Effector CD8-positive, alpha-beta T cell (primary cell): ENCODE measurements around the gene AFDN.
"Not testable (repeated sequence)": the region's sequence is repeated elsewhere in the genome, so short reads cannot be mapped to it uniquely, and the experiment has no call there.

ENCODE experiments used
- DNase-seq: peaks from one replicate; lab custom pipeline; 2025; lab: John Stamatoyannopoulos, UW

The AFDN gene

GRCh38 chr6:167953551-167953950, 126.8 kb downstream of the AFDN start:
- DNase-seq: no peak

DNA sequence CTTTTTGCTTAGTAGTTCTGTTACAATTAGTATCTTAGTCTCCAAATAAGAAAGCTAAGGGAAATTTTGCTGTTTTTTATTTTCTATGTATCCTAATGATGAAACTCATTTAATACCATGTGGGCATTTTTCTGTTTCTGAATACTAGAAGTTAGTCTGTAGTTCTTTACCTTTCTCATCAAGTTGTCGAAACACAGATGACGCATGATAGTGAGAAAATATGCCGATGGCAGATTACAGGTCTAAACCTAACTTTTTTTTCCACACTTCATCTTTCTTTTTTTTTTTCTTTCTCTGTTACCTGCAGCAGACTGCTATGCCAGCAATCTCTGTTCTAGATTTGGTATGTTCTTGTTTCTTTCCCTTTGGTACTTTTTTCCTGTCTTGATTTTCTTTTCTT, 127.4 kb downstream of the AFDN start:
- no peak for DNase-seq

- DNase-seq: no peak
Measured at GRCh38 chr6:167956491-167956890, 129.8 kb downstream of the AFDN start.

GRCh38 chr6:167956983-167957492, 130.3 kb downstream of the AFDN start:
- DNase-seq: no peak

GRCh38 chr6:167957626-167958025, 130.9 kb downstream of the AFDN start:
- no peak for DNase-seq

- DNase-seq: no peak
Measured at GRCh38 chr6:167960579-167960978, 133.9 kb downstream of the AFDN start.

- no peak for DNase-seq
Measured at GRCh38 chr6:167962711-167963110, 136.0 kb downstream of the AFDN start.

DNA sequence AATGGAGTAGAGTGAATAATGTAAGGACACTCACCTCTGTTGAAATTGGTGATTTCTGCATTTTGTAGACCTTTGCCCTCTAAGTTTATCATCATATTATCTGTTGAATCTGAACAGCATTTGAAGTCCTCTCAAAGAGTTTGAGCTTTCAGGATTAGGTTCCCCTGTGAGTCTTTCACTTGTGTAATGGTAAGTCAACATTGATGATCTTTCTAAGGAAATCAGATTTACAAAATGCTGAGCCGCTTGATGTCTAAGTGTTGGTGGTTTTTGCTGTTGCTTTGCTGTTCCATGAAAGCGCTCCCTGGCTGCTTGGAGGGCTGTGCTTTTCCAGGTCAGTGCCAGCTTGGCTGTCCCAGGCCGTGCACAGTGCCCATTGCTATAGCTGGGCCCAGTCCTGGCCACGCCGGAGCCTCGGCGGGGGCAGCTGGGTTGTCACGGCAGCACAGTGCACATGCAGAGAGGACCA, 136.9 kb downstream of the AFDN start:
- no peak for DNase-seq

DNA sequence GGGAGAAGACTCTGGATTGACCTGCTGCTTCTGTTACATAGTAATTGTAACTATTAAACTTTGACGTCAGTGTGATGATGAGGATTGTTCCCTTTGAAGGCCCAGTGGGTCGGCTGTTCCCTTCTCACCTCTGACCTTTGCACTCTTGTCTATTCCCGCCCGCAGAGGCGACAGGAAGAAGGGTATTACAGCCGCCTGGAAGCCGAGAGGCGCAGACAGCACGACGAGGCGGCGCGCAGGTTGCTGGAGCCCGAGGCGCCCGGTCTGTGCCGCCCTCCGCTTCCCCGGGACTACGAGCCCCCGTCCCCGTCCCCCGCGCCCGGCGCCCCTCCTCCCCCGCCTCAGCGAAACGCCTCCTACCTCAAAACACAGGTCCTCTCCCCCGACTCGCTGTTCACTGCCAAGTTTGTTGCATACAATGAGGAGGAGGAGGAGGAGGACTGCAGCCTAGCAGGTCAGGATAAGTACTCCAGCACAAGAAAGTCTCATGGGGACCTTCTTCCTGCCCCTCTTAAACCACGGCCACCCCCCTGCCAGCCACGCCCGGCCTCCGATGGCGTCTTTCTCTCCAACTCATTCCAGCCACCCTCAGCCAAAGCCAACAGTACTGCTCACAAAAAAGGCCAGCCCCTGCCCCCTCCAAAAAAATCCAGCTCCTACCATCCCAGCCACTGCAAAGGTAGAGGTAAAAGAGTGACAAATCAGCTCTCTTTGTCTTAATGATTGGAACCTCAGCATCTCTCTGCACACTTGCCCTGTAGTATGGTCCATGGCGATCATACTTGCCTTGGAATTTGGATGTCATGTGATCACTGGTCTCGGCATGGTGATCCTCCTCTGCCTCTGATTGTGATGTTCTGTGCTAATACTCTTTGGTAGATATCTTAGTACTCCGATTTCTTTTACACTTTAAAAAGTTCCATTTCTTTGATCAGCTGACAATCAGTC, 139.2 kb downstream of the AFDN start:
- DNase-seq: no peak

- DNase-seq: no peak
Measured at GRCh38 chr6:167966540-167966905, 139.8 kb downstream of the AFDN start.

DNA sequence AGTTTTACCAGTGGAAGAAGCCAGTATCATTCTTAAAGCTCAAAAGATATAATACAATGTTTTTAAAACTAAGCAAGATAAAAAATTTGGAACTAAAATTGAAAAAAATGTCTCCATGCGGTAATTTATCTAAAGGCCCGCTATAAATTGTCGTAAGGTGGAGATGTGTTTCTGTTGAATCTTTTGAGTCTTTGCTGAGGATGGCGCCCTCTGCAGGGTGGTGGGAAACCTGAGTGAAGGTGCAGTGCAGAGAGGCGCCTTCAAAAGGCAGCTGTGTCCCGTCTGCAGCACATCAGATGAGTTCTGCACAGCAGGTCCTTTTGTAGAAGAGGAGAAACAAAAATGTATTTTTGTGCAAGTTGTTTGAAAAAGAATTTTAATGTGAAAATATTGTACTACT, 141.4 kb downstream of the AFDN start:
- DNase-seq: no peak

DNA sequence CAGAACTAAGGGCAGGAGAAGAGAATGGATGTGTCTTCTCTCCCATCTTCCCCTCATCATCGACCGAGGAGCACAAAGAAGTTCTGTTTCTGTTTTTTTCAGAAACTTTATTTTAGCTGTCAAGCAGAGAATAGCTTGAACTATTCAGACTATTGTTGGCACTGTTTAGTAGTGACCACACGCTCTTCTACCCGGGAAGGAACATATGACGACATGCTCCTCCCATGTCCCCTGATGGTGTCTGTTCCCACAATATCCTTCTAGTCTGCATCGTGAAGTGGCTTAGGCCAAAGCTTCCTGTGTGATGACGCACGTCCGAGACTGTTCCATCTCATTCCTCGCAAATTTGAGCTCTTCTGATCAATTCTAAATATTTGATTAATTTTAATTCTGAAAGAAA, 143.5 kb downstream of the AFDN start:
- DNase-seq: no peak

GRCh38 chr6:167972193-167972592, 145.5 kb downstream of the AFDN start:
- DNase-seq: no peak

- DNase-seq: no peak
Measured at GRCh38 chr6:167973148-167973885, 146.6 kb downstream of the AFDN start.

DNA sequence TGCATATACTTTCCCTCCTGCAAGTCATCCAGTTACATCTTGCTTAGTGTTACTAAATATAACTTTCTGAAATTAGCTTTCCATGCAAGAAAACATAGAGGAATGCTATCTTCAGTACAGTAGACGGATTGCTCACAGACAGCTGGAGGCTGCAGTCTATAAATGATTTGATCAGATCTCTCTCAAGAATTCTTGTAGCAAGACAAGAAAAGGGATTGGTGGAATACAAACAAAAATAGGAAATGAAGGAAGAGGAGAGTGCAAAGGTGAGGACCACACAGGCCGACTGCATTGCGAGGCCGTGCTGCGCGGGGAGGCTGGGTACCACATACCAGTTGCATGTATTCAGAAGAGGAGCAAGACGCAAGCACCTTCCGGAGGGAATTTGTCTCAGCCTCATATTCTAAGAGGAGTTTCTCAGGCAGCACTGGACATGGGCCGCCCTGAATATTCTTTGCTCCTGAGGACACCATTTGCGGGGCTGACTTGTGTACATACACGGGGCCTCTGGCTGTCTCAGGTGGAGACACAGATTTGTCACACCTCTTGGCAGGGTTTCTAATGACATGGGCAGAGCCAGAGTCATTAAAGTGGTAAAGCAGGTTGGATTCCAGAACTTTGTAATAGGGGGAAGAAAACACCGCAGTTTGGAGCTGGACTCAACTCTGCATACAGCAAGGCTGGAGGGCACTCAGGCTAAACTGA, 148.1 kb downstream of the AFDN start:
- DNase-seq: no peak

- no peak for DNase-seq
Measured at GRCh38 chr6:167975458-167975857, 148.7 kb downstream of the AFDN start.

DNA sequence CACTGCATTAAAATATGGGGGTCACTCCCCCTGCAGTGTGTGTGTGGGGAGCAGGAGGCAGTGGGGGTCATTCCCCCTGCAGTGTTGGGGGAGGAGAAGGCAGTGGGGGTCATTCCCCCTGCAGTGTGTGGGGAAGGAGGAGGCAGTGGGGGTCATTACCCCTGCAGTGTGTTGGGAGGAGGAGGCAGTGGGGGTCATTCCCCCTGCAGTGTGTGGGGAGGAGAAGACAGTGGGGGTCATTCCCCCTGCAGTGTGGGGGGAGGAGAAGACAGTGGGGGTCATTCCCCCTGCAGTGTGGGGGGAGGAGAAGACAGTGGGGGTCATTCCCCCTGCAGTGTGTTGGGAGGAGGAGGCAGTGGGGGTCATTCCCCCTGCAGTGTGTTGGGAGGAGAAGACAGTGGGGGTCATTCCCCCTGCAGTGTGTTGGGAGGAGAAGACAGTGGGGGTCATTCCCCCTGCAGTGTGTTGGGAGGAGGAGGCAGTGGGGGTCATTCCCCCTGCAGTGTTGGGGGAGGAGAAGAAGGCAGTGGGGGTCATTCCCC, 149.5 kb downstream of the AFDN start:
- not testable (repeated sequence) for DNase-seq

GRCh38 chr6:167976708-167977107, 150.0 kb downstream of the AFDN start:
- no peak for DNase-seq

- no peak for DNase-seq
Measured at GRCh38 chr6:167977717-167978467, 151.2 kb downstream of the AFDN start.

DNA sequence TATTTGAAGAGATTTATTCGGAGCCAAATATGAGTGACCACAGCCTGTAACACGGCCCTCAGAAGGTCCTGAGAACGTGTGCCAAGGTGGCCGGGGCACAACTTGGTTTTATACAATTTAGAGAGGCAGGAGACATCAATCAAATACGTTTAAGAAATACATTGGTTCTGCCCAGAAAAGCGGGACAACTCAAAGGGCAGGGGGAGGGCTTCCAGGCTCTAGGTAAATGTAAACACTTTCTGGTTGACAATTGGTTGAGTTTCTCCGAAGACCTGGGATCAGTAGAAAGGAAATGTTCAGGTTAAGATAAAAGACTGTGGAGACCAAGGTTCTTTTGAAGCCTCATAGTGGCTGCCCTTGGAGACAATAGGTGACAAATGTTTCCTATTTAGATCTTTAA, 151.9 kb downstream of the AFDN start:
- DNase-seq: no peak
